LNCaP clone FGC (cell line): ENCODE results near the gene GCNT4.

ENCODE experiments used
- DNase-seq: peaks from one replicate; pipeline ENCODE4 v3.0.0-alpha.2; 2011; ENCODE audit warnings: low read depth
- H3K4me3 ChIP-seq: 2 replicates; pipeline ENCODE4 v1.5.1; 2011; ENCODE audit warnings: mild to moderate bottlenecking, low read depth, low read length, control low read depth
- CTCF ChIP-seq: IDR thresholded peaks from 2 replicates; pipeline ENCODE4 v1.5.1; 2012; ENCODE audit warnings: mild to moderate bottlenecking; ENCODE audit not compliant: control insufficient read depth, insufficient read depth; ENCODE audit errors: extremely low read depth

Gene GCNT4

GRCh38 chr5:75031366-75031765 lies 21.0 kb downstream of the GCNT4 start:
- DNase-seq, result no peak
- no peak overlapping the region for H3K4me3 ChIP-seq
- TF ChIP-seq CTCF, result no peak

DNA sequence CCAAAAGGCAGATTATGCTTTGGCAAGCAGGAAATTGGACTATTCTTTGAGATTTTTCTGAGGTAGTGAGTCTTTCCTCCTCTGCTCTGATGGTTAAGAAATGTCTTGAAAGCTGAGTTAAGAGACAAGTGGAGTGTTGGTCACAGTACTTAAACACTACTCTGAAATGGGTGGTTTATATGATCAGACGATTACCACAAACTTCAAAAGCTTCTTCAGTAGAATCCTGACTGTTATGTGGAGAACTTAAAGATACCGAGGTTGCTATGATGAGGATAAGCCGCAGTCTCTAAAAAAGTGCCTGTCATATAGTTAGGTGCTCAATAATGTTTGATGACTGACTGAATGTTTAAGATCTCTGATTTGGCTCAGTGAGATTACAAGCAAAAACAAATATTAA lies 24.3 kb downstream of the GCNT4 start:
- no peak overlapping the region for H3K4me3 ChIP-seq
- no peak for TF ChIP-seq CTCF
- DNase-seq, result no peak

GRCh38 chr5:75023368-75024159 lies 28.8 kb downstream of the GCNT4 start:
- no peak for DNase-seq
- no peak overlapping the region for H3K4me3 ChIP-seq
- no peak for TF ChIP-seq CTCF

GRCh38 chr5:75021800-75022199 lies 30.6 kb downstream of the GCNT4 start:
- H3K4me3 ChIP-seq, result no peak overlapping the region
- DNase-seq, result no peak
- no peak for TF ChIP-seq CTCF

GRCh38 chr5:75021219-75021618 lies 31.1 kb downstream of the GCNT4 start:
- TF ChIP-seq CTCF, result no peak
- H3K4me3 ChIP-seq, result no peak overlapping the region
- no peak for DNase-seq

GRCh38 chr5:75020016-75020656 lies 32.2 kb downstream of the GCNT4 start:
- H3K4me3 ChIP-seq, result no peak overlapping the region
- DNase-seq, result peak; percentile 14
- TF ChIP-seq CTCF, result no peak
